H1 (cell line): ENCODE measurements around the gene EZH2. TPM values are rescaled to one million over a fixed set of nuclear protein-coding genes. Genes with fewer than 3 reads are reported as not detected.

ENCODE experiments used
- CTCF ChIA-PET: fragments of 300-600 bp; sonication (Branson Sonifier 250); formaldehyde crosslinking; loops from one replicate; lab custom pipeline; 2021; ENCODE audit not compliant: partially characterized antibody; lab: Charles Lee
- POLR2A ChIA-PET: fragments of 300-600 bp; sonication (Branson Sonifier 250); formaldehyde crosslinking; loops from one replicate; lab custom pipeline; 2021; ENCODE audit warnings: inconsistent platforms; ENCODE audit not compliant: partially characterized antibody; lab: Charles Lee
- DNase-seq, 2 experiments: peaks; one replicate each; pipeline versions ENCODE4 v3.0.0 to v3.0.0-alpha.2; 2010 to 2022; ENCODE audit warnings: low spot score in 2 of 2, low read depth in 1 of 2, mixed read lengths in 1 of 2
- FAIRE-seq: peaks from 2 replicates; lab custom pipeline; 2011; peaks lifted over from hg19 to GRCh38; lab: Jason Lieb, UNC
- H2AFZ ChIP-seq: 2 replicates; pipeline ENCODE4 v1.8.1; 2012; ENCODE audit warnings: low read length, inconsistent platforms
- H2AK5ac ChIP-seq: 2 replicates; pipeline ENCODE4 v1.6.1; 2013; ENCODE audit warnings: low read depth, low read length
- H2BK120ac ChIP-seq: replicated peaks from 2 replicates; pipeline ENCODE3; 2013; ENCODE audit warnings: low read depth, low read length, inconsistent platforms
- H2BK12ac ChIP-seq: 2 replicates; pipeline ENCODE4 v1.6.1; 2013; ENCODE audit warnings: low read depth, low read length
- H2BK15ac ChIP-seq: 2 replicates; pipeline ENCODE4 v1.6.1; 2013; ENCODE audit warnings: low read length
- H2BK20ac ChIP-seq: 2 replicates; pipeline ENCODE4 v1.6.1; 2013; ENCODE audit warnings: low read length
- H2BK5ac ChIP-seq: 2 replicates; pipeline ENCODE4 v1.6.1; 2013; ENCODE audit warnings: low read depth, low read length
- H3K14ac ChIP-seq: 2 replicates; pipeline ENCODE4 v1.6.1; 2013; ENCODE audit warnings: inconsistent platforms; ENCODE audit not compliant: insufficient read length
- H3K18ac ChIP-seq: 2 replicates; pipeline ENCODE4 v1.6.1; 2013; ENCODE audit warnings: low read length; ENCODE audit errors: extremely low read depth
- H3K23ac ChIP-seq: 2 replicates; pipeline ENCODE4 v1.6.1; 2013; ENCODE audit warnings: inconsistent platforms; ENCODE audit not compliant: insufficient read length
- H3K23me2 ChIP-seq: 2 replicates; pipeline ENCODE4 v1.6.1; 2013; ENCODE audit warnings: low read depth, low read length
- H3K27ac ChIP-seq: 2 replicates; pipeline ENCODE4 v1.6.1; 2011; ENCODE audit warnings: low read depth, low read length, inconsistent platforms
- H3K27me3 ChIP-seq, 4 experiments: replicated peaks in 1 of 4; 1 replicate in 1 of 4; 2 replicates in 3 of 4; pipeline versions ENCODE4 v1.6.1 to v1.8.1; 2011 to 2013; ENCODE audit warnings: low read length in 3 of 4, mild to moderate bottlenecking in 3 of 4, inconsistent platforms in 2 of 4, mixed read lengths in 2 of 4, moderate library complexity in 1 of 4; ENCODE audit not compliant: control insufficient read depth in 3 of 4, insufficient read depth in 3 of 4; ENCODE audit errors: extremely low read depth in 1 of 4
- H3K36me3 ChIP-seq, 4 experiments: 2 replicates each; pipeline versions ENCODE4 v1.6.1 to v1.8.1; 2011 to 2013; ENCODE audit warnings: mild to moderate bottlenecking in 4 of 4, low read length in 3 of 4, moderate library complexity in 2 of 4, control low read depth in 1 of 4, inconsistent platforms in 1 of 4; ENCODE audit not compliant: insufficient read depth in 4 of 4, control insufficient read depth in 2 of 4
- H3K4ac ChIP-seq: replicated peaks from 2 replicates; pipeline ENCODE3; 2013; ENCODE audit warnings: low read length, low read depth, mixed read lengths, inconsistent platforms; ENCODE audit not compliant: insufficient read length
- H3K4me1 ChIP-seq, 4 experiments: replicated peaks in 1 of 4; 1 replicate in 1 of 4; 2 replicates in 3 of 4; pipeline versions ENCODE4 v1.6.1 to v1.8.1; 2011 to 2013; ENCODE audit warnings: low read length in 3 of 4, inconsistent platforms in 2 of 4, mixed read lengths in 1 of 4; ENCODE audit not compliant: insufficient read depth in 4 of 4, control insufficient read depth in 3 of 4
- H3K4me2 ChIP-seq, 2 experiments: 2 replicates each; pipeline versions ENCODE4 v1.6.1 to v1.8.1; 2011 to 2013; ENCODE audit warnings: low read depth in 2 of 2, low read length in 2 of 2, control low read depth in 1 of 2, inconsistent platforms in 1 of 2, mild to moderate bottlenecking in 1 of 2; ENCODE audit not compliant: insufficient read depth in 1 of 2
- H3K4me3 ChIP-seq, 4 experiments: fragments of 200-600, 300-600 bp in 1 of 4; sonication (generic), shearing (Covaris generic), sonication (Bioruptor Twin) in 1 of 4; 2 replicates each; pipeline versions ENCODE4 v1.5.1 to v1.8.1; 2011 to 2016; ENCODE audit warnings: low read length in 4 of 4, low read depth in 3 of 4, control low read depth in 2 of 4, inconsistent platforms in 2 of 4, mild to moderate bottlenecking in 2 of 4, mixed read lengths in 1 of 4, moderate library complexity in 1 of 4; ENCODE audit not compliant: insufficient read depth in 2 of 4; ENCODE audit errors: extremely low read depth in 1 of 4
- H3K56ac ChIP-seq: replicated peaks from 2 replicates; pipeline ENCODE3; 2013; ENCODE audit warnings: low read depth, mild to moderate bottlenecking, mixed read lengths, low read length, inconsistent platforms; ENCODE audit not compliant: insufficient read length
- H3K79me1 ChIP-seq: 2 replicates; pipeline ENCODE4 v1.6.1; 2013; ENCODE audit warnings: low read depth, low read length, control low read depth
- H3K79me2 ChIP-seq, 2 experiments: 2 replicates each; pipeline versions ENCODE4 v1.6.1 to v1.8.1; 2012 to 2013; ENCODE audit warnings: low read length in 2 of 2, mild to moderate bottlenecking in 2 of 2, inconsistent platforms in 1 of 2; ENCODE audit not compliant: insufficient read depth in 2 of 2, control insufficient read depth in 1 of 2
- H3K9ac ChIP-seq, 4 experiments: replicated peaks in 1 of 4; 1 replicate in 1 of 4; 2 replicates in 3 of 4; pipeline versions ENCODE4 v1.6.1 to v1.8.1; 2011 to 2013; ENCODE audit warnings: low read depth in 3 of 4, low read length in 3 of 4, control low read depth in 2 of 4, mild to moderate bottlenecking in 2 of 4, moderate library complexity in 2 of 4, inconsistent platforms in 1 of 4; ENCODE audit errors: extremely low read depth in 1 of 4
- H3K9me3 ChIP-seq, 2 experiments: 2 replicates each; pipeline versions ENCODE4 v1.6.1 to v1.8.1; 2012 to 2013; ENCODE audit warnings: mild to moderate bottlenecking in 2 of 2, moderate library complexity in 2 of 2, control low read depth in 1 of 2, inconsistent platforms in 1 of 2, low read depth in 1 of 2, low read length in 1 of 2, mixed read lengths in 1 of 2; ENCODE audit not compliant: insufficient read depth in 2 of 2
- H4K20me1 ChIP-seq, 2 experiments: replicated peaks in 1 of 2; 2 replicates each; pipeline versions ENCODE3 to v1.8.1; 2011 to 2013; ENCODE audit warnings: inconsistent platforms in 2 of 2, low read length in 2 of 2, mild to moderate bottlenecking in 1 of 2; ENCODE audit not compliant: insufficient read depth in 2 of 2, control insufficient read depth in 1 of 2
- H4K5ac ChIP-seq: 2 replicates; pipeline ENCODE4 v1.6.1; 2013; ENCODE audit warnings: low read length, low read depth, mixed read lengths, inconsistent platforms; ENCODE audit not compliant: insufficient read length
- H4K8ac ChIP-seq: 2 replicates; pipeline ENCODE4 v1.8.0; 2013; ENCODE audit warnings: mild to moderate bottlenecking, moderate library complexity, low read length, inconsistent platforms; ENCODE audit not compliant: insufficient read depth; ENCODE audit errors: extremely low read depth
- H4K91ac ChIP-seq: replicated peaks from 2 replicates; pipeline ENCODE3; 2013; ENCODE audit warnings: low read length, mixed read lengths, inconsistent platforms; ENCODE audit not compliant: insufficient read length
- CBX8 ChIP-seq: fragments of 300-800, 300-1000 bp; sonication (generic); IDR thresholded peaks from 2 replicates; pipeline ENCODE4 v1.7.1; 2016; ENCODE audit warnings: low read depth, low read length, borderline replicate concordance
- CHD1 ChIP-seq: IDR thresholded peaks from 2 replicates; pipeline ENCODE4 v1.6.1; 2012; ENCODE audit warnings: low read depth, low read length, improper control_type of control experiment
- EP300 ChIP-seq, 2 experiments: IDR thresholded peaks; 1 replicate in 1 of 2; 2 replicates in 1 of 2; pipeline ENCODE4 v1.6.1; 2011 to 2012; ENCODE audit warnings: low read depth in 2 of 2, low read length in 2 of 2, mild to moderate bottlenecking in 2 of 2, borderline replicate concordance in 1 of 2, inconsistent platforms in 1 of 2, moderate library complexity in 1 of 2
- JUN ChIP-seq: IDR thresholded peaks from 2 replicates; pipeline ENCODE4 v1.6.1; 2011; ENCODE audit warnings: low read depth, mild to moderate bottlenecking, improper control_type of control experiment, low read length
- KDM4A ChIP-seq: IDR thresholded peaks from one replicate; pipeline ENCODE4 v1.7.1; 2012; ENCODE audit warnings: low read depth, mild to moderate bottlenecking, moderate library complexity, low read length, inconsistent platforms; ENCODE audit not compliant: severe bottlenecking
- POU5F1 ChIP-seq: IDR thresholded peaks from 2 replicates; pipeline ENCODE4 v1.6.1; 2011; ENCODE audit warnings: low read depth, mild to moderate bottlenecking, low read length, moderate library complexity
- RFX5 ChIP-seq: IDR thresholded peaks from 2 replicates; pipeline ENCODE4 v1.6.1; 2011; ENCODE audit warnings: low read depth, low read length, improper control_type of control experiment, borderline replicate concordance
- SIRT6 ChIP-seq: IDR thresholded peaks from one replicate; pipeline ENCODE4 v1.7.1; 2012; ENCODE audit warnings: low read length, inconsistent platforms
- SP2 ChIP-seq: IDR thresholded peaks from 2 replicates; pipeline ENCODE4 v1.6.1; 2012; ENCODE audit warnings: mild to moderate bottlenecking, low read length, inconsistent platforms
- SUZ12 ChIP-seq: fragments of 200-600 bp; sonication (generic); IDR thresholded peaks from 2 replicates; pipeline ENCODE4 v1.6.1; 2012; ENCODE audit warnings: mild to moderate bottlenecking, inconsistent platforms, low read length, moderate library complexity, mixed read lengths
- TAF1 ChIP-seq: IDR thresholded peaks from 2 replicates; pipeline ENCODE4 v1.6.1; 2011; ENCODE audit warnings: mild to moderate bottlenecking, low read depth, low read length
- TAF7 ChIP-seq: optimal IDR thresholded peaks from 2 replicates; pipeline ENCODE3; 2011; ENCODE audit warnings: low read depth, mild to moderate bottlenecking, inconsistent platforms, low read length, moderate library complexity, borderline replicate concordance
- TEAD4 ChIP-seq: IDR thresholded peaks from 2 replicates; pipeline ENCODE4 v1.6.1; 2012; ENCODE audit warnings: low read depth, low read length, inconsistent platforms, mixed read lengths
- USF2 ChIP-seq: IDR thresholded peaks from 2 replicates; pipeline ENCODE4 v1.6.1; 2011; ENCODE audit warnings: low read length, improper control_type of control experiment
- WGBS, 2 experiments: shearing (Covaris generic) in 1 of 2; methylation state at CpG; one replicate each; pipeline versions ENCODE4 v1.1.6 to v1.1.7; 2013 to 2015; ENCODE audit warnings: low lambda C conversion rate in 2 of 2, mixed read lengths in 2 of 2, inconsistent platforms in 1 of 2, low coverage in 1 of 2, missing lambda C conversion rate in 1 of 2; ENCODE audit not compliant: insufficient replicate concordance in 2 of 2, insufficient coverage in 1 of 2, insufficient read length in 1 of 2; ENCODE audit errors: extremely low coverage in 1 of 2, missing lambda C conversion rate in 1 of 2; 5-methylcytosine and 5-hydroxymethylcytosine counted together
- polyA plus RNA-seq, 7 experiments: library from polyadenylated mRNA; depleted of rRNA in 3 of 7; stranded (reverse) in 5 of 7; unstranded in 2 of 7; fragments of >200 nt in 5 of 7; fragments of 200-250 nt in 2 of 7; gene quantifications; 1 replicate in 5 of 7; 2 replicates in 1 of 7; 4 replicates in 1 of 7; pipeline versions ENCODE4 v1.2.1 to v1.2.3, GENCODE V29; 2011 to 2013; ENCODE audit warnings: missing spikeins in 2 of 7, mixed read lengths in 2 of 7
- total RNA-seq: library from RNA; stranded (reverse); fragmentation: NEBNext Ultra II Directional; extraction: Animal tissue kit (Norgen Biotek cat#: 25700); gene quantifications from 2 replicates; pipeline ENCODE4 v1.2.1, GENCODE V29; 2021

EZH2 gene
- total and polyA plus RNA-seq, 2 of the 8 experiments (the other 6 are each of a cell fraction or from before 2014, with no cell fraction given), result 28.9 to 49.0 TPM

DNA sequence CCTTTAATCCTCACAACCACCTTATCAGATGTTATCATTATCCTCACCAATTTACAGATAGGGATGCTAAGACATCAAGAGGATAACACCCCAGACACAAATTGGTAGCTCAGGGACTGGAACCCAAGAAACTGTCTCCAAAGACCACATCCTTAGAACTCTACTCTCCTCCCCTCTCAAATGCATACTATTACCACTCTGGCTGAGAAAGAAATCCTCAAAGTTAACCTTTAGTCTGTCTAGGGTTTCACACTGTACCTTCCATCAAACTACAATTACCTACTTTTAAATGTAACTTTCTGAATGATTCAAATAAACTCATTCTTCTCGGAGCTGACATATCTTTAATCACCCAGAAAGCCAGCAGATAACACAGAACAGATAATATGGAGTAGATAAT lies 6.6 kb downstream of the EZH2 start:
- no peak overlapping the region for H3K56ac ChIP-seq
- no peak overlapping the region for H2AK5ac ChIP-seq
- peaks cover 7% of the 10 kb centered on the region in 2 experiments for H4K20me1 ChIP-seq
- no peak for DNase-seq
- no peak overlapping the region for H3K14ac ChIP-seq
- WGBS, 2 experiments, result 89% methylated on average over 1 of the region's 1 CpG; no CpG with 5 or more reads in 1 of the 2 experiments
- H3K9me3 ChIP-seq, result no peaks in the 10 kb centered on the region
- no peak for FAIRE-seq
- H2AFZ ChIP-seq, result no peak overlapping the region
- no peaks in the 10 kb centered on the region for H3K79me1 ChIP-seq
- no peak overlapping the region for H4K8ac ChIP-seq
- H3K23ac ChIP-seq, result no peak overlapping the region
- H2BK20ac ChIP-seq, result no peak overlapping the region
- H4K91ac ChIP-seq, result no peak overlapping the region
- H3K4me3 ChIP-seq, result no peak overlapping the region
- no peak overlapping the region for H2BK12ac ChIP-seq
- H2BK120ac ChIP-seq, result no peak overlapping the region
- no peaks in the 10 kb centered on the region for H3K23me2 ChIP-seq
- no peak overlapping the region for H3K27ac ChIP-seq
- POLR2A ChIA-PET, result interaction anchor here (0.6 kb wide), 1 partner anchor 23 kb away, joined by 3 read pairs; no protein-coding TSS in a partner anchor
- H3K27me3 ChIP-seq, result no peaks in the 10 kb centered on the region
- no peaks in the 10 kb centered on the region; a peak in 2 of 7 replicates for H3K4me1 ChIP-seq
- H2BK15ac ChIP-seq, result no peak overlapping the region
- H3K9ac ChIP-seq, result no peak overlapping the region
- CTCF ChIA-PET, result interaction anchor here (2.5 kb wide), 1 partner anchor 22 kb away, joined by 7 read pairs; no protein-coding TSS in a partner anchor
- H3K4ac ChIP-seq, result no peak overlapping the region
- peaks cover 3 to 100% of the 10 kb centered on the region in 2 experiments for H3K79me2 ChIP-seq
- H3K4me2 ChIP-seq, result no peak overlapping the region
- H3K36me3 ChIP-seq, result no peaks in the 10 kb centered on the region
- H3K18ac ChIP-seq, result no peak overlapping the region
- H2BK5ac ChIP-seq, result no peak overlapping the region
- H4K5ac ChIP-seq, result no peak overlapping the region
- TF ChIP-seq TEAD4 (no peak), CHD1 (no peak), CBX8 (no peak), RFX5 (no peak), SP2 (no peak), TAF7 (no peak), JUN (no peak), SIRT6 (no peak), EP300 (IDR thresholded peaks at IDR 0.05; ENCODE audit: borderline replicate concordance in 1 of 2, low read depth in 2 of 2, low read length in 2 of 2) (no peak), SUZ12 (no peak), TAF1 (no peak), POU5F1 (no peak), USF2 (no peak), KDM4A (no peak)
